Right lung (tissue), 10 donors: ENCODE results near the gene ETFA. TPM values are rescaled to one million over a fixed set of nuclear protein-coding genes. Genes with fewer than 3 reads are reported as not detected.

Experiments
- DNase-seq, 2 donors: peaks; one replicate each; pipeline ENCODE4 v3.0.0-alpha.2; 2013
- long read RNA-seq, 8 donors: transcript quantifications; one replicate each; lab custom pipeline, GENCODE V29; 2026
- polyA plus RNA-seq, 5 donors: library from polyadenylated mRNA; unstranded; fragments of 120-200 nt; gene quantifications; one replicate each; pipeline versions ENCODE4 v1.2.1 to v1.2.3, GENCODE V29; 2013; ENCODE audit warnings: inconsistent platforms in 1 of 5, low replicate concordance in 1 of 5; ENCODE audit not compliant: insufficient read length in 5 of 5, insufficient read depth in 1 of 5

Gene ETFA
- polyA plus RNA-seq: 100 to 1,000 TPM; 122 to 157 (median 143) TPM
- long read RNA-seq, donor 1, transcript ETFA-212 (2 exons, 650 nt): minor isoform, 26 of 83 reads
- long read RNA-seq, donor 1, transcript ETFA-202 (11 exons, 1,346 nt): minor isoform, 6 of 83 reads
- long read RNA-seq, donor 1, transcript ETFA-203 (12 exons, 2,287 nt): major isoform, 27 of 83 reads
- long read RNA-seq, donor 1, partial matches to known transcripts: 23 of 83 reads
- long read RNA-seq, donor 1, other reads (novel, unspliced or antisense): 0 of 83 reads
- long read RNA-seq, donor 2, transcript ETFA-202 (11 exons, 1,346 nt): major isoform, 9 of 32 reads
- long read RNA-seq, donor 2, transcript ETFA-212 (2 exons, 650 nt): minor isoform, 7 of 32 reads
- long read RNA-seq, donor 2, transcript ETFA-203 (12 exons, 2,287 nt): minor isoform, 8 of 32 reads
- long read RNA-seq, donor 2, partial matches to known transcripts: 5 of 32 reads
- long read RNA-seq, donor 2, other reads (novel, unspliced or antisense): 0 of 32 reads
- long read RNA-seq, donor 3, transcript ETFA-203 (12 exons, 2,287 nt): minor isoform, 17 of 69 reads
- long read RNA-seq, donor 3, transcript ETFA-212 (2 exons, 650 nt): major isoform, 23 of 69 reads
- long read RNA-seq, donor 3, transcript ETFA-202 (11 exons, 1,346 nt): minor isoform, 9 of 69 reads
- long read RNA-seq, donor 3, partial matches to known transcripts: 16 of 69 reads
- long read RNA-seq, donor 3, other reads (novel, unspliced or antisense): 0 of 69 reads
- long read RNA-seq, donor 4, transcript ETFA-212 (2 exons, 650 nt): major isoform, 18 of 29 reads
- long read RNA-seq, donor 4, transcript ETFA-203 (12 exons, 2,287 nt): minor isoform, 6 of 29 reads
- long read RNA-seq, donor 4, partial matches to known transcripts: 0 of 29 reads
- long read RNA-seq, donor 4, other reads (novel, unspliced or antisense): 0 of 29 reads
- long read RNA-seq, donor 5, transcript ETFA-202 (11 exons, 1,346 nt): minor isoform, 8 of 89 reads
- long read RNA-seq, donor 5, transcript ETFA-203 (12 exons, 2,287 nt): major isoform, 26 of 89 reads
- long read RNA-seq, donor 5, transcript ETFA-212 (2 exons, 650 nt): minor isoform, 22 of 89 reads
- long read RNA-seq, donor 5, partial matches to known transcripts: 30 of 89 reads
- long read RNA-seq, donor 5, other reads (novel, unspliced or antisense): 0 of 89 reads
- long read RNA-seq, donor 6, transcript ETFA-202 (11 exons, 1,346 nt): minor isoform, 10 of 91 reads
- long read RNA-seq, donor 6, transcript ETFA-203 (12 exons, 2,287 nt): major isoform, 33 of 91 reads
- long read RNA-seq, donor 6, transcript ETFA-212 (2 exons, 650 nt): minor isoform, 22 of 91 reads
- long read RNA-seq, donor 6, partial matches to known transcripts: 23 of 91 reads
- long read RNA-seq, donor 6, other reads (novel, unspliced or antisense): 0 of 91 reads
- long read RNA-seq, donor 7, transcript ETFA-212 (2 exons, 650 nt): minor isoform, 9 of 34 reads
- long read RNA-seq, donor 7, transcript ETFA-203 (12 exons, 2,287 nt): major isoform, 16 of 34 reads
- long read RNA-seq, donor 7, transcript ETFA-202 (11 exons, 1,346 nt): minor isoform, 8 of 34 reads
- long read RNA-seq, donor 7, partial matches to known transcripts: 0 of 34 reads
- long read RNA-seq, donor 7, other reads (novel, unspliced or antisense): 0 of 34 reads
- long read RNA-seq, donor 8, transcript ETFA-203 (12 exons, 2,287 nt): major isoform, 8 of 25 reads
- long read RNA-seq, donor 8, transcript ETFA-212 (2 exons, 650 nt): minor isoform, 7 of 25 reads
- long read RNA-seq, donor 8, partial matches to known transcripts: 7 of 25 reads
- long read RNA-seq, donor 8, other reads (novel, unspliced or antisense): 0 of 25 reads

GRCh38 chr15:76311100-76311953, at the start of gene ETFA:
ETFA (minus strand) TSS chr15:76311469; CDS start chr15:76311388, 81 bp downstream.
- DNase-seq: peak; percentile 93 to 94

GRCh38 chr15:76360416-76360815, 49.1 kb upstream of the ETFA start:
- no peak for DNase-seq

GRCh38 chr15:76359152-76359551, 47.9 kb upstream of the ETFA start:
- DNase-seq: no peak

- DNase-seq: no peak
These were observed 47.2 kb upstream of the ETFA start for GRCh38 chr15:76358453-76358852.

GRCh38 chr15:76354823-76355440, 43.7 kb upstream of the ETFA start:
- DNase-seq: no peak

GRCh38 chr15:76353903-76354302, 42.6 kb upstream of the ETFA start:
- DNase-seq: no peak

GRCh38 chr15:76353023-76353577, 41.8 kb upstream of the ETFA start:
- no peak for DNase-seq

GRCh38 chr15:76349301-76350070, 38.2 kb upstream of the ETFA start:
- DNase-seq: no peak

GRCh38 chr15:76347482-76348055, 36.3 kb upstream of the ETFA start:
- DNase-seq: no peak

- DNase-seq: no peak
These were observed 35.6 kb upstream of the ETFA start for GRCh38 chr15:76346669-76347481.

- no peak for DNase-seq
These were observed 34.8 kb upstream of the ETFA start for GRCh38 chr15:76345880-76346668.

- DNase-seq: no peak
These were observed 34.3 kb upstream of the ETFA start for GRCh38 chr15:76345583-76345879.

- no peak for DNase-seq
These were observed 33.8 kb upstream of the ETFA start for GRCh38 chr15:76344893-76345582.

- DNase-seq: no peak
These were observed 32.2 kb upstream of the ETFA start for GRCh38 chr15:76343313-76343996.
